GM19025 (cell line): Measurements from ENCODE around the gene ZNF385C.
A peak's percentile ranks its signal among the peaks of the same experiment; 100 is the strongest.

Experiments used
- ATAC-seq: cut with Tn5 transposase; IDR thresholded peaks from one replicate; pipeline ENCODE4 v1.9.1; 2021; ENCODE audit warnings: mild to moderate bottlenecking, low read depth, moderate library complexity; ENCODE audit not compliant: unreplicated experiment

ZNF385C gene

DNA sequence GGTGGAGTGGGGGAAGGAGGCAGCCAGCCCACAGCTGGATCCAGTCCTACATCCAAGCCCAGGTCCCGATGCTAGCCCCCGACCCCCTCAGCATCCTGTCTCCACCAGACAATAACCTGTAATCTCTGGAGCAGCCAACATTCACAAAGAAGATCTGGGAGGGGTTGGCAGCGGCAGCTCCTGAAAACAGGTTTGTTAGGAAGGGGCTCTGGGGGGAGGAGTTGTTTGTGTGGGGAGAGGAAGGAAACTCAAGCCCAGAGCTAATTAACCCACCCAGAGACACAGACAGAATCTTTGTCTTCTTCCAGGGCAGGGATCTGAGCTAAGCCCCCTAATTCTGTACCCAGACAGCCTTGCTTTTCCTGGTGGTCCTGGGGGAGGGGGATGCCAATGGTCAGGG is 43.2 kb downstream of the ZNF385C start:
- no peak for ATAC-seq

DNA sequence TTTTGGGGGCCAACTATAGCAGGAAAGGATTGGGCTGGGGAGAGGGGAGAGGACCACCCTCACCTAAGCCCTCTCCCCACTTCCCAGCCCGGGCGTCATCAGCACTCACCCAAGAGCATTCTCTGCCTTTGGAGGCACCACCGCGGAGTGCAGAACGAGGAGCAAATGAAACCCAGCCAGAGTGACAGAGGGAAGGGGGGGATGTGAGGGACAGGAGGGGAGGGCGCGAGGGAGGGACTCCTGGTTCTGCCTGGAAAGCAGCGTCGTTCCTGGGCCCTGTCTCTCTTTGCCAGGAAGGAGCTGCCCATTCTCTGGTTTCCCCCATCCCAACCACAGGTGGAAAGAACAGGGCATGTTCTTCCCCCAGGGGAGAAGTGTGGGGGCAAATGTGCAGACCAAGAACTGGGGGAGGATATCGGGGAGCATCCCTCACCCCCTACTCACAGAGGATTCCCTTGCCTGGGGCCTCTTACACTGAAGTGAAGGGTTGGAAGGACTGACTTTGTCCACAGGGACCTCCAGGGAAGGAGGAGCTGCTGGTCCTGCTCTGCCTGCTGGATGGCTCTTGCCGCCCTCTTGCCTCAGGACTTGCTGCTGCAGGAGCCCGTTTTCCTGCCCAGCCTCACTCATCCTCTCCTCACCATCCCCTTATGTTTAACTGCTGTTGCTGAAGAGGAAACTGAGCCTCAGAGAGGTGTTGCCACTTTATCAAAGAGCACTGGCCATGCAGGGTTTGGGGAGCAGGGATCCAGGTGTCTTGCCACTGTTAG is 44.4 kb downstream of the ZNF385C start:
- no peak for ATAC-seq

DNA sequence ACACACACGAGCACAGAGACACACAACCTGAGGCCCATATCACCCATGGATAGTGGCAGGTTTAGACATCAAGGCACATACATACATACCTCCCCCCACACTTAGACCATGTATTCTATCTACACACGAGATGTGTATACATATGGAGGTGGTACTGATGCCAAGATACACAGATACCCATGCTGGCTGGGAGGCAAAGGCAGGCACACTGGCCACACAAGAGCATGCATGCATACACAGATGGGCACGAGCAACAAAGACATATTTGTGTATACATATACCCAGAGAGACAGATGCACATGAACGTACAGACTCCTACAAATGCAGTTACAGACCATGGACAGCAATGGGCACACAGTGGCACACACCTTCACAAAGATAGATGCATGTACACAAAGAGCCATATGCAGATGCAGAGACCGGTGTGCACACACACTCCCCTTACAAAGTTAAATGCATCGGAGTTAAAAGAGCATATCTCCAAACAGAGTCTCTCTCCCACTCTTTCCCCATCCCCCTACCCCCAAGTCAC is 45.9 kb downstream of the ZNF385C start:
- ATAC-seq = no peak

DNA sequence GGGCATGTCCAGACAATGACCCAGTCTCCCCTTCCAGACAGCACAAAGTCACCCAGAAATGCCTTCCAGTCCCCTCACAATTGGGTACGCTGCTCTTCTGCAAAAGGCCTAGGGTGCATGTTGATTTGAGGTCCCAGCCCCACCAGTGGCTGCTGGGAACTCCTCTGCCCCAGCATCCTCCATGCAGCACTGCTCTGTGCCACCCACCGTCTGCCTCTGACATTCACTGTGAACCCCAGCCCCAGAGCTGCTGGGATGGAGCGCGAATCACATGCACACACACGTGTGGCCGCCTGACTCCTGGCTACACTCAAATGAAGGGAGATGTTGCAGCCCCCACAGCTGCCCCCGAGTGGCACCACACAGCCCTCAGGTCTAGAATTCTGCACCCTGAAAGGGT is 46.6 kb downstream of the ZNF385C start:
- no peak for ATAC-seq

DNA sequence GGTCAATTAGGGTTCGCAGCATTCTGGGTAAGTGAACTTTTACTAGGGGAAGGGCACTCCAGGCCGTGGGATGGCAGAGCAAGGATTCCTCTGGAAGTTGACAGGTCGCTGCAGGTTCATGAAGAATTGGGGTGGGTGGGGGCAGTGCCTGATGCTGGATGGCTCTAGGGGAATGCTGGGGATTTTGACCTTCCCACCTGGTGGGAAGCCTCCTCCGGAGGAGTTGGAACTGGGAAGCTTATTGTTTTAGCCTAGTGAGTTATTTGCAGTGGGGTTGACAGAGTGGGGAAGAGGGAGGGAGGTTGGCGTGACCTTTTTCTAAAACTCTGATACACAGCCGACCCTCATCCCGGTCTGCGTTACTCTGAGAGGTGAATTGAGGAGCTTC is 47.3 kb downstream of the ZNF385C start:
- no peak for ATAC-seq

DNA sequence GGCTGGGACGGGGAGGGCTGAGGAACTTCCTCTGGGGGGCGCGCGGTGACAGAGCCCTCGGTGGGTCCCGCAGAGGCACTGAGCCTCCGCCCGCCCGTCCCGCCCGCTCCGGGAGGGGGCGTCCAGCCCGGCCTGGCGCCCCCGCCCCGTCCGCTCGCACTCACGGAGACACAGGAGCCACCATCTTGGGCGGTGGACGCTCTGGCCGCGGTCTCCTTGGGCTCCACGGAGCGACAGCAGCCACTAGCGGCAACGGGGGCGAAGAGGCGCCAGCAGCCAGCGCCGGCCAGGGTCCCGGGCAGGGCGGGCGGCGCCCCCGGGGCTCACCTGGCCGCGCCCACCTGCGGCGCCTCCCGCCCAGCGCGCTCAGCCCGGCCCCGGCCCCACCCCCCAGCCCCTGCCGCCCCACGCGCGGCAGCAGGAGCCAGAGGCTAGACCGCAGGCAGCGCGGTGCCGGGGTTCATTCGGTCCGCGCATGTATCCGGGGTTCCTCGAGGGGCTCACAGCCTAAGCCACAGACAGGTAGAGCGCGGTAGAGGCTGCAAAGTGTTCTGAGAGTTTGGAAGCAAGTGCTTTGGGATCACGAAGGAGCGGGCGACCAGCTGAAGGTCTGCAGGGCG is 47.8 kb downstream of the ZNF385C start, which contains the start of gene C17orf113:
Gene C17orf113 (minus strand): TSS at position 209 of the 620 bp plus-strand sequence. CDS start 7,225 bp downstream, outside the sequence.
- ATAC-seq = peak; percentile 55

DNA sequence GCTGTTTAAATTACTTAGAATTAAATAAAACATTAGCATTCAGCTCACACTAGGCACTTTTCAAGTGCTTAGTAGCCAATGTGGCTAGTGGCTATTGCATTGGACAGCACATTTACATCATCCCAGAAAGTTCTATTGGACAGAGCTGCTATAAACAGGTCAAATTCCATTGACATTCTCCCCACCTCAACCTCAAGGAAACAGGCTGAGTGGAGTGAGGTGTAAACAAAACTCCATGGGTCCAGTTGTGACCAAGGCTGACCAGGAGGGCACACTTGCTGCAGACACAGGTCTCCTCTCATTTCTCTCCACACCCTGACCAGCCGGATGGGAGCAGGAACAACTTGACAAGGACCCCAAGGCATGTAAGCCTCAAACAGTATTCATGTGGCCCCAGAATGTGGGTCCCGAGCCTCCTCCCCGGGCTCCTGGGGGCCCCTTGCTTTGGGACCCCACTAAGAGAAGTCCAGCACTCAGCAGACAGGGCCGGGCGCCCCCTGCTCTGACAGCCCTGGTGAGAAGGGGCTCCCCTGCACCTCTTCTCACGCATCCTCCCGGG is 48.4 kb downstream of the ZNF385C start:
- peak; percentile 26 for ATAC-seq

DNA sequence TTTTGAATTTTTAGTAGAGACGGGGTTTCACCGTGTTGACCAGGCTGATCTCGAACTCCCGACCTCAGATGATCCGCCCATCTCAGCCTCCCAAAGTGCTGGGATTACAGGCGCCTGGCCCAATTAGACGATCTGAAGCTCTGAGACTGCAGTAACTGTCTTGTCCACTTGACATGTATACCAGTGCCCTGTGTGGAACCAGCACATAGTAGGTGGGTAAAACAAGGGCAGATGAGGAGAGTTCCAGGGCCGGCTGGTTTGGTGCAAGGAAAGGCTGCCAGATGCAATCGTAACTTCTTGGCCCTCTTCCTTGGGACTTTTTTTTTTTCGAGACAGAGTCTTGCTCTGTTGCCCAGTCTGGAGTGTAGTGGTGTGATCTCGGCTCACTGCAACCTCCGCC is 50.9 kb downstream of the ZNF385C start:
- no peak for ATAC-seq

DNA sequence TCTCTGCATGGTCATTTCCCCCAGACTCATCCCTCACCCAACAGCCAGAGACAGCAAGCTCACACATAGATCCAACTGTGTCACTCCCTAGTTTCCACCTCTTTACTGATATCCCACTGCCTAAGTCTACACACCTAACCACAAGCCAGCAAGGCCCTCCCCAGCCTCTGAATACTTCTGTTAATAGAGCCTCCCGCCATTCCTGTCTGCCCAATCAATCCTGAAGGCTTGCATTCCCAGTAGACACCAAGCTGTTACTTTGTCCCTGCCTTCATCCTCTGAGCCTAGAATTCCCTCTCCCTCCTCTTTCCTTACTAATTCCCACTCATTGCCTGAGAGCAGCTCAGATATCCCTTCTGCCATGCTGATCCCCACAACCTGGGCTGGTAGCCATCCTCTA is 52.6 kb downstream of the ZNF385C start:
- ATAC-seq = no peak

DNA sequence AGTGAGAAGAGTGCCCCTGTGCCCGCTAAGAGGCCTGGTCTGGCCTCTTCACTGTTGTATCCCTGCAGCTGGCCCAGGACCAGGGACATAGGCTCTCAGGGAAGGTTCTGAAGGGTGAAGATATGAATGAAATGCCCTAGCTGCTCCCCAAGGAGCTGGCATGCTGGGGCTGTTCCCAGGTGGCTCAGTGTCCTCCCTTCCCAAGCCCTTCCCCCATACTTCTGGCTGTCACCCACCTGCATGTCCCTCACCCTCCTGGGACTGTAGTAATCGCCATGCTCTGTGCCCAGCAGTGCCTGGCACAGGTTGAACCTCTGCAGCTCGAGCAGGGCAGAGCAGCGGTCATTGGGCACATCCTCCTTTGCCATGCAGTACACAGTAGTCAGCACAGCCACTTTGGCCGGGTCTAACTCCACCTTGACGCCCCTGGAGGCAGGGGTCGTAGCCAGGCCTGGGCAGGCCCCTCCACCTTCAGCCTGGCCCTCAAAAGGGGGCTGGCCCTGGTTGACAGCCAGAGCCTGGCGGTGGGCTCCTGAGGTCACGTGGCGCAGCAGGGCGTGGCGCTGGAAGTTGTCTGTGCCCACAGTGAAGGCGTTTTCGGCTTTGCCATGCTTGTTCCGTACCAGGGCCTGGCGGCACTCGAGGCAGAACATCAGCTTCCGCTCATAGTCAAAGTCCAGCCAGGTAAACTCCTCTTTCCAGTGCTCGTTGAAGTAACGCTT is 55.5 kb downstream of the ZNF385C start:
- no peak for ATAC-seq

DNA sequence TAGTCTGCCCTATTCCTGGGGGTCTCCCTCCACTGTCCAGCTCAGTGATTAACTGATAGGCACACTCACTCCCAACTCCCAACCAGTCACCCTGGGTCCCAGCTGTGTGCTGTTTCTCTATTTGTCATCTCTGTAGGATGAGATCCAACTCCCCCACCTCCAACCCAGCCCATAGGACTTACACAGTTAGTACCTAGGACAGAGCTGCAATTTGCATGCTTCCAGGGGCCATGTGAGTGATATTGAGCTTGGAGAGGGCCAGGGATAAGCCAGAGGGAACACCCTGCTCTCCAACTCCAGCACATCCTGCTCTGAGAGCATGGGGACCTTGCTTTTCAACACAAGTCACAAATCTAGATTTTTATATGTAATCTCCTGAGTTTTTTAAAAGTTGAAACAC is 56.7 kb downstream of the ZNF385C start:
- no peak for ATAC-seq

DNA sequence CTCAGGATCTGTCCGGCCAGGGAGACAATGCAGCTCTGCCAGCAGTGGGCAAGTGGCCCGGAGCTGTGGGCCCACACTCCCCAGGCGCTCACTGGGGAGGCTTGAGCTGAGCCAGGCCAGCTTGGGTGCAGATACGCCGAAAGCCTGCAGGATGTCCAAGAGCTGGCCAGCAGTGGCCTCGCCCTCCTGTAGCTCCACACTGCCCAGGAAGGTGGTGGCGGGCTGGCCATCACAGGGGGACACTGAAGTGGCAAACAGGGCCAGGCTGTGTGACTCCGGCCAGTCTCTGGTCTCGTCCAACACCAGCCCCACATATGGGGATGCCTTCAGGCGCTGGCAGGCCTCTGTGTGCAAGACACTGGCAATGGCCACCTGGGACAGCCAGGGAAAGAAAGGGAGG is 57.5 kb downstream of the ZNF385C start:
- no peak for ATAC-seq

DNA sequence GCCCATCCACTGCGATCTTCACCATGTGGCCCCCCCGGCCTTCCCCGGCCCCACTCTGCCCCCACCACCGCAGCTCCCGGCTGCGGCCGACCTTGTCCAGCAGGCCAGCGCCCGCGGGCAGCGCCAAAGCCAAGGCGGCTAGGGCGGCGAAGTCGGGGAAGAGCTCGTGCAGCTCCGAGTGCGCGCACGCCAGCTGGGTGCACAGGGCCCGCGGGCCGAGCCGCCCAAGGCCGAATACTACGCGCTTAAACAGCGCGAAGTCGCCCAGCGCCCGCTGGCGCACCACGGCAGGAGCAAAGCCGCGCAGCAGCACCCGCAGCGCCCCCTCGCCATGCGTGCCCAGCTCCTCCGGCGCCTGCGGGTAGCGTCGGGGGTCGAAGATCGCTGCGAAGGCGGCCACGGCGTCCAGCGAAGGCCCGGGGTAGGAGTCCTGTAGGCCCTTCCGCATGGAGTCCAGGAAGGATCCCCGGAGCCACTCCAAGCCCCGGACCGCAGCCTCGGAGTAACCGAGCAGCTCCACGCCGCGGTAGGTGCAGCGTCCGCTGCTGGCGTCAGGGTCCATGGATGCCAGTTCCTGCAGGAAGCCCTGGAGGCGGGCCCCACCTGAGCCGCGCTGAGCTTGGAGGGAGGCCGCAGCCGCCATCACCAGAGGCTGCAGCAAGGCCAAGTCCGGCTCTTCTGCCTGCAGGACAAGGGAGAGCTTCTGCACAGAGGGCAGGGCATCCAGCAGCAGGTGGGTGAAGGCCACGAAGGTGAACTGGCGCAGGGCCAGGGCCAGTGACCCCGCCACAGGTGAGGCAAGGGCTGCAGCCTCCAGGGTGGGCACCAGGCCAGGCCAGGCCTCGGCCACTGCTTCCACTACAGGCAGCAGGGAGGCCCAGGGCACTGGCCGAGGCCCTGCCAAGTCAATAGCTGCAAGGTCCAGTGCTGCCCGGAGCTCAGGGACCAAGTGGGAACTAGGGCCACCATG is 58.2 kb downstream of the ZNF385C start:
- ATAC-seq = no peak

DNA sequence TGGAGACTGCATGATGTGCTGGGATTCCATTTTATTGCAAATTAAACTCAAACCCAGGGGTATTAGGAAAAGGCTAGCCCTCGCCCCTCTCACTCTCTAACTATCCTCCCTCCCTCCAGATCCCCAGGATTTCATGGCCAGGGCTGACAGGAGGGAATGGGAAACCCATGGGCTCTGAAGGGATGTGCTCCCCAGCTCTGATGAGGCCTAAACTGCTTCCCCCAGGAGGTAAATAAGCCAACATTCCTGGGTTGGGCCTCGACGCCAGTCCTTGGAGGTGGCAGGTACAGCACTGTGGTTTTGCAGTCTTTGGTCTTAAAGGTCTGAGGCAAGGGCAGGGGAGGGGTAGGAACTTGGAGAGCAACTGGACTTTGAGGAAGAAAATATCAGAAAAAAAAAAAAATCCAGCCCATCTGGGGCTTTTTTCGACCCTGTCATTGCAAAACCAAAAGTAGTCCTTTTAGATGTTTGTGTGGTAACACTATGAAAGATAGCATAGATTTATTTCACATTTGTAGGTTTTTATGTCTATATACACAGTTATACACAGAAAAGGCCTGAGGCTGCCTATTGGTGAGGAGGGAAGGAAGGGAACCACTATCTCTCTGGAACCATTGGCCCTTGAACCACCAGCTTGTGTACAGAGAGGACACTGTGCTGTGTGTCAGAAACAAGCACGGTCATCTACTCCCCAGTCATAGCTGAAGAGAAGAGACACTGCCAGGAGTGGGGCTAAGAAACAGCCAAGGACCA is 59.9 kb downstream of the ZNF385C start:
- ATAC-seq = no peak

DNA sequence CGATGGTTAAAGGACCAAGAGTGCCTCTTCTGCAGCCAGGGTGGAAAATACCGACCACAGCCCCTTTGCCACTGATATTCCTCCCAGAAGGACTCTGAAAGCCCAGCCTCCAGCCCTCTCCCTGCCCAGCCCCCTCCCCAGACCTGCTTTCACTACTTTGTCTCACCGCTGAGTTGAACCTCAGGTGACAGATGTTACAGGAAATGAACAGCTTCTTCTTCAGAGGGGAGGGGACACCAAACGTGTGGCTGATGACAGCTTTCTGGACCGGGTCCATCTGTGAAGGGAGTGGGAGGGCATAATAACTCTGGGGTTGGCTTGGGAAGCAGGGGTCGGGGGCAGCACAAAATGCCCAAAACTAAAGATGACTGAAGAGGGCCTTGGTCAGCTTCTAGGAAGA is 64.2 kb downstream of the ZNF385C start:
- ATAC-seq = no peak

DNA sequence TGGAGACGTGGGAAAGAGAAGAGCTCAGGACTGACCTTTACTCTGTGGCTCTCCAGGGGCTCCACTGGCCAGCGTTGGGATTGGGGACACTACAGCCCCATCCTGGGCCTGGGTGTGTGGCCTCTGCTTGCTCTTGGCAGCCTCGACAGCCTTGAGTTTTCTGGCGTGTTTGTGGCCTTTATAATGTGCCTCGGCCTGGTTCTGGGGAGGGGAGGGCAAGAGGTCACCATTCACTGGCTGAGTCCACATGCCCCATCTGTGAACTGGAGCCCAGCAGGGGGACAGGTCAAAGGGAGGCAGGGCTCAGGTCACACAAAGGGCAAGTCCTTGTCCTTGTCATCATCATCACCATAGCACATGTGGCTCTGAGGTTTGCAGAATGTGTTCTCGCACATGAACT is 66.7 kb downstream of the ZNF385C start:
- no peak for ATAC-seq

DNA sequence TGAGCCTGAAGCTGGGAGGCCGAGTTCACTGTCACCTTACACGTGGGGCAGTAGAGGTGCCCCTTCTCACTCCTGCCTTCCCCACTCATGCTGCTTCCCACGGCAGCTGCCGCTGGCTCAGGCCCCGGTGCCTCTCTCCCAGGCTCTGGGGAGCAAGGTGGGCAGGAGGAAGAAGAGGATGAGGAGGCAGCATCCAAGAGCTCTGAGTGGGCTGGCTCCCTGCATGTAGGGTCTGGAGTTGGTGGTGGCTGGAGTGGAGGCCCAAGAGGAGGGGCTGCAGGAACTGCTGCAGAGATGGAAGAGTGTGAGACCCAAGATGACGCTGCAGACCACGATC is 69.5 kb downstream of the ZNF385C start:
- no peak for ATAC-seq

DNA sequence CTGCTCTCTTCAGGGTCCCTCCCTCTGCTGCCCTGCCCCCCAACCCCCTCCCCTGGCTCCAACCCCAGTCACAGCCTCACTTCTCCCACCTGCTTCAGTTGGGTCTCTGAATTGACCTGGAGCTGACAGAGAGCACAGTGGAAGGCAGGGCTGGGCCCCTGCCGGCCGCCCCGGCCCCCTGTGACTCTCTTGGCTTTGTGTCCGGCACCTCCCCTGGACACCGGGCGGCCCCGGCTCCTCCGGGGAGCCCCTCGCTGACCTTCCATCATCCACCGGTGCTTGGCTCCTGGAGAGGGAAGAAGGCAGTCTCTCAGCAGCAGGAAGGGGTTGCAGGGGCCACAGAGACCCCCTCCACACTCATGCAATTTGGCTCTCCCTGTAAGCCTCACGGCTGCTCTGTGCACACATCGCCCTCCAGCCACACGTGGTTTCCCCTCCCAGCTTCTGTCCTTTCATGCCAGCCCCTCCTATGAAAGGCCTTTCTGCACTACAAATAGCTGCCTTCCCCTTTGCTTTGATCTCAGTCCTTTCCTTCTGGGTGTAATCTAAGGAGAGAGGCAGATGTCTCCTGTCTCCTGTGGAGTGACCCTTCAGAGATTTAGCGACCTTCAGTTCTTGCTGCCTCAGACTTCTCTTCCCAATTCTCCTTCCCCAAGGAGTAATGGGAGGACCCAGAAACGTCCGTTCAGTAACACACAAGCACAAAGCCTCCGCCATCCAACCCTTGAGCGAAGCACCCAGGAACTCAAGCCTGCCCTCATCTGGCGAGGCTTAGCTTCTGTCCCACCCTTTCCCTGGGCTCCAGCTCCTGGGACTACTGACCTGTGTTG is 70.1 kb downstream of the ZNF385C start:
- ATAC-seq = no peak

DNA sequence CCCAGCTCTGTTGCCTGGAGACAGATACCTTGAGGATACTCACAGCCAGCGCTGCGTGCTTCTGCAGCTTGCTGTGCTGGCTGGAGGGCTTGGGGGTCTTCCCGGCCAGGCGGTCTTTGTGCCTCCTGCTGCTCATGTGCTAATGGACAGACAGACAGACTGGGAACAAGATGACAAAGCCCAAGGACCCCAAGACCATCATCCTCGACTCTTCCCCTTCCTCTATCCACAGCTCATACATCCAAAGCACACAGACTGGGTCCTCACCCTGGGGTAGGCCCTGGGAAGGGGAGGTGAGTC is 70.7 kb downstream of the ZNF385C start:
- no peak for ATAC-seq
